CD4-positive, CD25-positive, alpha-beta regulatory T cell (primary cell): Measurements from ENCODE around the gene THAP4. TPM values are rescaled to one million over a fixed set of nuclear protein-coding genes. Genes with fewer than 3 reads are reported as not detected.
"Not testable (repeated sequence)": the region's sequence is repeated elsewhere in the genome, so short reads cannot be mapped to it uniquely, and the experiment has no call there.

ENCODE experiments used
- ATAC-seq, 2 donors: fragments of 150-1000 bp; cut with Tn5 transposase; one replicate each; pipeline ENCODE4 v1.10.0; 2021; ENCODE audit warnings: low read depth in 2 of 2, moderate number of reproducible peaks in 2 of 2, moderate library complexity in 1 of 2
- DNase-seq, 3 donors: peaks; one replicate each; pipeline versions ENCODE4 v3.0.0 to v3.0.0-alpha.2; 2012 to 2022; ENCODE audit warnings: mixed read lengths in 1 of 3
- H3K27ac ChIP-seq: one replicate; pipeline ENCODE4 v1.7.0; 2013; ENCODE audit warnings: mild to moderate bottlenecking, low read length; ENCODE audit not compliant: insufficient read depth, poor library complexity, severe bottlenecking
- H3K27me3 ChIP-seq: one replicate; pipeline ENCODE4 v1.7.0; 2013; ENCODE audit warnings: low read length; ENCODE audit not compliant: control insufficient read depth, insufficient read depth
- H3K36me3 ChIP-seq: one replicate; pipeline ENCODE4 v1.7.0; 2013; ENCODE audit warnings: mild to moderate bottlenecking, low read length, moderate library complexity; ENCODE audit not compliant: control insufficient read depth, insufficient read depth
- H3K4me1 ChIP-seq: 2 replicates; pipeline ENCODE4 v1.7.0; 2013; ENCODE audit warnings: mild to moderate bottlenecking, low read length; ENCODE audit not compliant: insufficient read depth, control insufficient read depth, poor library complexity, severe bottlenecking
- H3K4me3 ChIP-seq: one replicate; pipeline ENCODE4 v1.7.0; 2013; ENCODE audit warnings: low read depth, mild to moderate bottlenecking, low read length, moderate library complexity
- H3K9me3 ChIP-seq, 2 experiments: 1 replicate in 1 of 2; 2 replicates in 1 of 2; pipeline ENCODE4 v1.7.0; 2013; ENCODE audit warnings: low read length in 2 of 2, mild to moderate bottlenecking in 1 of 2, moderate library complexity in 1 of 2; ENCODE audit not compliant: control insufficient read depth in 2 of 2
- H3K27ac Mint-ChIP-seq, 3 donors: one replicate each; pipeline ENCODE4 v1.8.0; 2020 to 2022; ENCODE audit warnings: mild to moderate bottlenecking in 3 of 3, mixed read lengths in 3 of 3, moderate library complexity in 2 of 3
- H3K27me3 Mint-ChIP-seq: one replicate; pipeline ENCODE4 v1.8.0; 2022; ENCODE audit warnings: mild to moderate bottlenecking, mixed read lengths
- H3K36me3 Mint-ChIP-seq: one replicate; pipeline ENCODE4 v1.8.0; 2020; ENCODE audit warnings: mixed read lengths
- H3K4me1 Mint-ChIP-seq, 4 donors: one replicate each; pipeline ENCODE4 v1.8.0; 2020 to 2022; ENCODE audit warnings: mixed read lengths in 4 of 4, mild to moderate bottlenecking in 1 of 4
- H3K4me3 Mint-ChIP-seq, 4 donors: one replicate each; pipeline ENCODE4 v1.8.0; 2020 to 2022; ENCODE audit warnings: mild to moderate bottlenecking in 4 of 4, mixed read lengths in 4 of 4, moderate library complexity in 3 of 4
- H3K9me3 Mint-ChIP-seq, 7 donors: one replicate each; pipeline ENCODE4 v1.8.0; 2020 to 2022; ENCODE audit warnings: mixed read lengths in 7 of 7, mild to moderate bottlenecking in 3 of 7, moderate library complexity in 2 of 7
- polyA plus RNA-seq, 4 donors: library from polyadenylated mRNA; unstranded; fragments of 300-500 nt; fragmentation: Illumina TruSeq; gene quantifications; one replicate each; pipeline ENCODE4 v1.2.3, GENCODE V29; 2021
- total RNA-seq: library from RNA; stranded (reverse); gene quantifications from one replicate; pipeline ENCODE4 v1.2.3, GENCODE V29; 2022

Gene THAP4
- total and polyA plus RNA-seq, 5 donors from 2014 or later: 37.5 to 47.8 (median 40.0) TPM

DNA sequence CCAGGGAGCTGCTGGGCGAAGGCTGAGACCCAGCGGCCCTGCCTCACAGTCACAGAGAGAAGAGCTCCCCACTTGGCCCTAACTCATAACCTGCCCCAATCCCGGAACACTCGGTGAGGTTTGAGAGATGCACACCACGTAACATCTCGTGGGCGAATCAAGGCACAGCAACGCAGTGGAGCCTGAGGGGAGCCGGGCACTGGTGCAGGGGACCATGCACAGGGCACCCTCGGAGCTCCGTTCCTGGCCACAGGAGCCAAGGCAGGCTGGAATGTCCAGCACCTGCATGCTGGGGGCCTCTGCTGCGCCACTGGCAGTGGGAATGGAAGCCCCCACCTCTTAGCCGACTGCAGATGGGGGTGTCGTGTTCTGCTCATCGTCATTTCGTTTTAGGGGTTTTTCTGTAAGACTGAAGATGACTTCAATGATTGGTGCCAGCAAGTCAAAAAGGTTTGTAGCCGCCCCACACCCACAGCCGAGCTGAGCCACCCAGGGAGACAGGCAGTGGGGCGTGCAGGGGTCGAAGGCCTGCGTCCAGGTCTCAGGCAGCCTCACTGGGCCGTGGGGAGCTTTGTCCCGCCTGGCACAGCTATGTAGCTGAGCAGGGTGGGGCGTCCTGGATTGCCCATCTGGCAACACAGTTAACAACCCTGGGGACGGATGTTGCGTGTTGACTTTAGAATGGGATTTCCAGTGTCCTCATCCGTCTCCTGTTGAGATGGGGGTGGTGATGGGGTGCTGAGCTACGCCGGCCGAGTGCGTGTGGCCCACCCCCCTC is 33.6 kb upstream of the THAP4 start:
- ATAC-seq (no peak), DNase-seq (no peak)
- H3K36me3 ChIP-seq: peaks cover 25% of the 10 kb centered on the region
- Mint-ChIP-seq H3K4me1 (peaks cover 0 to 2% (median under 1%) of the 10 kb centered on the region in 4 donors), H3K36me3 (peaks cover 6% of the 10 kb centered on the region), H3K9me3 (no peaks in the 10 kb centered on the region), H3K27me3 (no peaks in the 10 kb centered on the region), H3K4me3 (no peak overlapping the region), H3K27ac (no peak overlapping the region)
- H3K4me3 ChIP-seq: no peak overlapping the region
- no peaks in the 10 kb centered on the region for H3K27me3 ChIP-seq
- no peaks in the 10 kb centered on the region for H3K4me1 ChIP-seq
- H3K9me3 ChIP-seq: no peaks in the 10 kb centered on the region
- H3K27ac ChIP-seq: no peak overlapping the region

DNA sequence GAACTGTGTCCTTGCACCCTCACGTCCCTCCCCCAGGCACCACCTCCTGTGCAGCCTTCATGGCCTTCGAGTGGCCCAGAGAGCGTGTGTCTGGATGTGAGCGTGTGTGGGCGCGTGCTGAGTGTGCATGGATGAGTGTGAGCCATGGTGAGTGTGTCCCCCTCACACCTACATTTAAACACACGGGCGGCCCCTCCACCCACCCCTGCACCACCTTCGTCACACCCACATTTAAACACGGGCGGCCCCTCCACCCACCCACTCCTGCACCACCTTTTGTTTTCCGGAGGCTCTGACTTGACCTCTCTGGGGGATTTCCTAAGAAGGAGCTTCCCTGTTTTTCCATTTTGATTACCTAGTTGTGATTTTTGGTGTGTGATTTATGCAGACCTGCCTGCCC is 31.9 kb upstream of the THAP4 start:
- Mint-ChIP-seq H3K27ac (no peak overlapping the region), H3K36me3 (peaks cover 6% of the 10 kb centered on the region), H3K4me3 (no peak overlapping the region)

DNA sequence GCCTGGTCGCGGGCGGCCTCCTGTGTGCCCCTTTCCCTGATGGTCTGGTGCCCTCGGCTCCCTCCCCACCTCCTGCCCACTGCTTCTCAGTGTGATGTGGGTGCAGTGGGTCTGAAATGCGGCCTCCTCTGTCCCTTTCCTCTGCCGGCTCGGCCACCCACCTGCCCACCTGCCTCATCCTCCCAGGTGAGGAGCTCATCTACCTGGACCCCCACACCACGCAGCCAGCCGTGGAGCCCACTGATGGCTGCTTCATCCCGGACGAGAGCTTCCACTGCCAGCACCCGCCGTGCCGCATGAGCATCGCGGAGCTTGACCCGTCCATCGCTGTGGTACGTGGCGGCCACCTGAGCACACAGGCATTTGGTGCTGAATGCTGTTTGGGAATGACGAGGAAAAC is 31.4 kb upstream of the THAP4 start:
- Mint-ChIP-seq H3K36me3 (peaks cover 6% of the 10 kb centered on the region), H3K4me3 (no peak overlapping the region), H3K4me1 (peaks cover 0 to 8% (median under 1%) of the 10 kb centered on the region in 4 donors), H3K9me3 (no peaks in the 10 kb centered on the region), H3K27ac (no peak overlapping the region), H3K27me3 (no peaks in the 10 kb centered on the region)
- Histone ChIP-seq H3K4me3 (no peak overlapping the region), H3K4me1 (no peaks in the 10 kb centered on the region), H3K27ac (no peak overlapping the region), H3K27me3 (no peaks in the 10 kb centered on the region), H3K36me3 (peaks cover 25% of the 10 kb centered on the region), H3K9me3 (no peaks in the 10 kb centered on the region)
- no peak for DNase-seq
- no peak for ATAC-seq

More for the DNA sequence above, 31.9 kb upstream of the THAP4 start:
- ATAC-seq (no peak), DNase-seq (no peak)
- Mint-ChIP-seq H3K27me3 (no peaks in the 10 kb centered on the region), H3K9me3 (no peaks in the 10 kb centered on the region), H3K4me1 (peaks cover 0 to 8% (median 2%) of the 10 kb centered on the region in 4 donors)
- H3K27ac ChIP-seq: no peak overlapping the region
- H3K4me3 ChIP-seq: no peak overlapping the region
- H3K9me3 ChIP-seq: no peaks in the 10 kb centered on the region
- no peaks in the 10 kb centered on the region for H3K27me3 ChIP-seq
- no peaks in the 10 kb centered on the region for H3K4me1 ChIP-seq
- H3K36me3 ChIP-seq: peaks cover 25% of the 10 kb centered on the region

GRCh38 chr2:241666627-241667400 is 29.9 kb upstream of the THAP4 start:
- peaks cover 22% of the 10 kb centered on the region for H3K36me3 ChIP-seq
- H3K36me3 Mint-ChIP-seq: peaks cover 8% of the 10 kb centered on the region
- no peaks in the 10 kb centered on the region for H3K27me3 Mint-ChIP-seq
- H3K4me1 ChIP-seq: no peaks in the 10 kb centered on the region
- ATAC-seq (no peak), DNase-seq (no peak)
- H3K27me3 ChIP-seq: no peaks in the 10 kb centered on the region
- no peaks in the 10 kb centered on the region for H3K9me3 ChIP-seq
- no peak overlapping the region for H3K4me3 ChIP-seq
- no peaks in the 10 kb centered on the region for H3K9me3 Mint-ChIP-seq
- H3K4me1 Mint-ChIP-seq: peaks cover 0 to 8% (median under 1%) of the 10 kb centered on the region in 4 donors
- H3K4me3 Mint-ChIP-seq: no peak overlapping the region
- no peak overlapping the region for H3K27ac ChIP-seq
- no peak overlapping the region for H3K27ac Mint-ChIP-seq

- Histone ChIP-seq H3K36me3 (peaks cover 26% of the 10 kb centered on the region), H3K4me1 (no peaks in the 10 kb centered on the region), H3K9me3 (no peaks in the 10 kb centered on the region), H3K27me3 (no peaks in the 10 kb centered on the region), H3K27ac (no peak overlapping the region), H3K4me3 (no peak overlapping the region)
- Mint-ChIP-seq H3K4me3 (no peak overlapping the region), H3K4me1 (peaks cover 0 to 8% (median under 1%) of the 10 kb centered on the region in 4 donors), H3K36me3 (peaks cover 13% of the 10 kb centered on the region), H3K9me3 (no peaks in the 10 kb centered on the region), H3K27ac (no peak overlapping the region), H3K27me3 (no peaks in the 10 kb centered on the region)
- ATAC-seq: no peak
- DNase-seq: no peak
Observed at GRCh38 chr2:241665731-241666440, 28.9 kb upstream of the THAP4 start.

GRCh38 chr2:241662731-241663130 is 25.8 kb upstream of the THAP4 start:
- not testable (repeated sequence) for H3K4me3 ChIP-seq, H3K4me1 Mint-ChIP-seq, DNase-seq, H3K27ac Mint-ChIP-seq, H3K9me3 Mint-ChIP-seq, H3K4me1 ChIP-seq, H3K27ac ChIP-seq, ATAC-seq, H3K9me3 ChIP-seq, H3K27me3 ChIP-seq, H3K4me3 Mint-ChIP-seq, H3K27me3 Mint-ChIP-seq
- peaks cover 35% of the 10 kb centered on the region for H3K36me3 ChIP-seq
- H3K36me3 Mint-ChIP-seq: peaks cover 29% of the 10 kb centered on the region

DNA sequence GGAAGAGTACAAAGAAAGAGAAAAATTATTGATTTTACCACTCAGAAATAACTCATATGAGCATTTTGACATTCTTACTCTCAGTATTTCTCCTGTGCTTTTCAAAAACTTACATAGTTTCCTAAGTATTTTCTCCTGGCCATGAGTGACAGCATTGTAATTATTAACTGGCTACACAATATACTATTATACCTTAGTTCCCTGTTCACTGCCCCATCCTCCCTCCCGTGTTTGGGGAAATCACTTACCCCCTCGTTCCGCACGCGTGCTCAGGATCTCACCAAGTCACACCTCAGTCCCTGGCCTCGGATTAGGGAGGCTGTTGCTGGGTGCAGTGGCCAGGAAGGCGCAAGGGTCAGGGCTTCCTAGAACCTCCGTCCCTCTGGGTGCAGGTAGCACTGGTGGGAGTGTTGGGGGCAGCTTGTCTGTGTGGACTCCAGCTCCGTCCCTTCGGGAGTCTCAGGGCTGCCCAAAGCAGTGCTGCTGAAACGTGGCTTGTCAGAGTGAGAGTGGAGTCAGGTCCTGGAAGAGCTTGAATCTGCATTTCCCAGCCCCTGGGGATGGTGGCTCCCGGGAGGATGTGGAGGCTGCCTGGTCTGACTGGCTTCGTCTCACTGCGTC is 23.7 kb upstream of the THAP4 start:
- H3K36me3 Mint-ChIP-seq: peaks cover 32% of the 10 kb centered on the region
- H3K27ac ChIP-seq: no peak overlapping the region
- no peak overlapping the region for H3K27ac Mint-ChIP-seq
- peaks cover 0 to 8% (median under 1%) of the 10 kb centered on the region in 4 donors for H3K4me1 Mint-ChIP-seq
- H3K4me3 Mint-ChIP-seq: no peak overlapping the region
- H3K27me3 ChIP-seq: no peaks in the 10 kb centered on the region
- no peak overlapping the region for H3K4me3 ChIP-seq
- H3K9me3 Mint-ChIP-seq: no peaks in the 10 kb centered on the region
- ATAC-seq (no peak), DNase-seq (no peak)
- H3K27me3 Mint-ChIP-seq: no peaks in the 10 kb centered on the region
- H3K36me3 ChIP-seq: peaks cover 33% of the 10 kb centered on the region
- no peaks in the 10 kb centered on the region for H3K4me1 ChIP-seq
- no peaks in the 10 kb centered on the region for H3K9me3 ChIP-seq
